GM18505 (cell line): Measurements from ENCODE around the gene PRDM15.

Source experiments
- ATAC-seq: cut with Tn5 transposase; IDR thresholded peaks from one replicate; pipeline ENCODE4 v1.9.1; 2021; ENCODE audit not compliant: unreplicated experiment
- POLR2A ChIP-seq: IDR thresholded peaks from 4 replicates; pipeline ENCODE4 v1.6.1; 2011; ENCODE audit warnings: borderline replicate concordance; ENCODE audit not compliant: insufficient read depth, insufficient read length; ENCODE audit errors: extremely low read depth

Gene PRDM15

GRCh38 chr21:41854426-41854995, 24.6 kb downstream of the PRDM15 start:
- no peak for ATAC-seq
- TF ChIP-seq POLR2A, result no peak

DNA sequence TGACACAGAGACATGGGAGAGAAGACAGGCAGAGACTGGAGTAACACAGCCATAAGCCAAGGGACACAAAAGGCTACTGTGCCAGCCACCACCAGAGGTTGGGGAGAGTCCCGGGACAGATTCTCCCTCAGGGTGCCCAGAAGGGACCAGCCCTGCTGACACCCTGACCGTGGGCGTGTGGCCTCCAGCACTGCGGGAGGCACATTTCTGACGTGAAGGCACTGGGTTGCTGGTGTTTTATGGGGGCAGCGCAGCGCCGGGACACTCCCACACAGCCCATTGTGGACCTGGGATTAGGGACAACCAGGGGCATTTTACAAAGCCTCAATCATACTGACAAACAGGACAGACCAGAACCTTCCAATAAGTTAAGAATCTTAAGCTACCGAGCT, 26.2 kb downstream of the PRDM15 start:
- TF ChIP-seq POLR2A, result no peak

GRCh38 chr21:41852151-41852928, 26.8 kb downstream of the PRDM15 start:
- no peak for ATAC-seq
- no peak for TF ChIP-seq POLR2A

More for the DNA sequence above, 26.2 kb downstream of the PRDM15 start:
- ATAC-seq, result no peak

DNA sequence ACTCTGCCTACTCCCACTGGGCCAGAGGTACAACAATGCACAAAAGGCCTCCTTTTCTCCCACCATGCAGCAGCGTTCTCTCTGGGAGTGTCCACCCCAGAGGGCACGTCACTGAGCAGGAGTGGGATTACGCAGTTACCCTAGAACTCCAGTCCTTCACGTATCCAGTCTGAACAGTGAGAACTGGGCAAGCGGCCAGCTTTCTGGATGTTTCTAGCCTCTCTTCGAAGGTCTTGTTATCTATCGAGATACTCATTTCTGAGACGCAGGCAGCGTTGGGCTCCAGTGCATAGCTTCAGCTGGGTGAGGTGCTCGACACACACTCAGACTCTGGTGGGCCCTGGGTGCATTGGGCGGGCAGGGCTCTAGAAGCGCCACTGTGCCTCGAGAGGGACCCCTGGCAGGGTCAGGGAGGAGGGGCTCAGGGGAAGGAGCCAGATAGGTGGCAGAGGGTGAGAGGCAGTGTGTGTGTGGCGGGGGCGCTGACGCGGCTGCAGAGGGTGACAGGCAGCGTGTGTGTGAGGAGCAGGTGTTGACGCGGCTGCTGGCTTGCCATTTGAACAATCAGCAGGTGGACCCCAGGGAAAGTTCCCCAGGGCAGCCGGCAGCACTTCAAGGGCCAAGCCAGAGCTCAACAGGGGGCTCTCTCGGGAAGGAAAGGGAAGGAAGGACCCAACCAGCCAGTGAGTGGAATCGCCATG, 27.9 kb downstream of the PRDM15 start:
- ATAC-seq, result no peak
- TF ChIP-seq POLR2A, result no peak

GRCh38 chr21:41850085-41850484, 29.1 kb downstream of the PRDM15 start:
- ATAC-seq, result no peak
- TF ChIP-seq POLR2A, result no peak

DNA sequence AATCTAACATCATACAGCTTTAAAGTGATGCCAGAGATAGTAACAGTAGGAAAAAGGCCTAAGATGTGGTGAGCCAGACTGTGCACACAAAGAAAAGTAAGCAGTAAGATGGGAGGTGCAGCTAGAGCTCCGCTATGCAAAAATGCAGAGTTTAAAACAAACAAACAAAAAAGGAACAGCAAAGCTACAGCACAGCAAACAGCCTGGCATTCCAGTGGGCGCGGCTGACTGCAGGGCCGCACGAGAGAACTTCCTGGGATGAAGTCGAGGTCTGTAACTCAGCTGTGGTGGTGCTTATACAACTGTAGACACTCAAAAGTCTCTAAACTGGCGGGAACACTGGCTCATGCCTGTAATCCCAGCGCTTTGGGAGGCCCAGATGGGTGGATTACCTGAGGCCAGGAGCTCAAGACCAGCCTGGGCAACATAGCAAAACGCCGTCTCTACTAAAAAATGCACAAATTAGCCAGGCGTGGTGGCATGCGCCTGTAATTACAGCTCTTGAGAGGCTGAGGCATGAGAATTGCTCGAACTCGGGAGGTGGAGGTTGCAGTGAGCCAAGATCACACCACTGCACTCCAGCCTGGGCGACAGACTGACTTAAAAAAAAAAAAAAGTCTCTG, 30.1 kb downstream of the PRDM15 start:
- no peak for TF ChIP-seq POLR2A
- ATAC-seq, result no peak

DNA sequence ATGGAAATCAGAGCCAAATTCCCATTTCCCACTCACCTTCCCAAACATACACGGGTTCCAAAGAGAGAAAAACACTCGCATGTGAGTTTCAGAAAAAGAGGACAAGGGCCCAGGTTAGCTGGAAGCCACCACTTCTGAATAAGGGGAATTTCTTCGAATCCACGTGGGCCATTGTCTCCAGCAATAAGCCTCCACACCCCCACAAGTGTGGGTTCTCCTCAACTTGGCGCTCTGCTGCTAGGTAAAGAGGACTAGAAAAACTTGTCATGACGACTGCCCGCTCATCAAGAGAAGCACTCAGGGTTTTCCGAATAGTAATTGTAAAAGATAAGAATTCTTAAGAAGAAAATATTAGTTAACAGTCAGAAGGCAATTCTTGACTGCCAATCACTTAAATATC, 30.6 kb downstream of the PRDM15 start:
- no peak for TF ChIP-seq POLR2A
- no peak for ATAC-seq

DNA sequence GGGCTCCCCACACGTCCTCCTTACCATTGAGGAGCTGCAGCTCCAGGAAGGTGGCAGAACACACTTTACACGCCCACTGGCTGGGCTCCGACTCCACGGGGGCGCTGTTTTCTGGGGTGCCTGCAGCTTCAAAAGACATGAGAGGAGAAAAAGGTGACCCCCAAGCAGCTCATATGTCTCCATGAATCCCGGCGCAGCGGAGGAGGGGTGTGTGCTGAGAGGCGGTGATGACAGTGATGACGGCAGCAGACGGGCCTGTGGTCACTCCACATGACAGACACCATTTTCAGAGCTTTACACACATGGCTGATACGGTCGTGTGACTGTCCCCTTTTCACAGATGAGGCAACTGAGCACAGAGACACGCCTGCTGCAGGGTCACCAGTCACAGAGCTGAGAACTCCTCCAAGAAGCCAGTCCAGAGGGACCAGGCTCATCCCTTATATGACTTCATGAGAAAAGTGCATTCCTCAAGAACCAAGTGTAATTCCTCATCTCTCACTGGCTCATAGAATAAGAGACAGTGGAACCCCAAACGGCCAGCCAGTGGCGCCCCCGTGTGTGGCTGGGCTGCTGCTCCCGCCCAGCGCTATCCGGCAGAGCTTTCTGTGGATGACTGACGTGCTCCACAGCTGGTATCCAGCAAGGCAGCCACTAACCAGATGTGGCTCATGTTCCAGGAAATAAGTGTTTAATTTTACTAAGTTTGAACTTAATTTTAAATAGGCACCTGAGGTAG, 31.9 kb downstream of the PRDM15 start:
- no peak for TF ChIP-seq POLR2A

GRCh38 chr21:41846536-41846935, 32.6 kb downstream of the PRDM15 start:
- no peak for ATAC-seq

More for the DNA sequence above, 31.9 kb downstream of the PRDM15 start:
- no peak for ATAC-seq

GRCh38 chr21:41846033-41846317, 33.2 kb downstream of the PRDM15 start:
- ATAC-seq, result no peak
- no peak for TF ChIP-seq POLR2A

More at GRCh38 chr21:41846536-41846935, 32.6 kb downstream of the PRDM15 start:
- TF ChIP-seq POLR2A, result no peak

DNA sequence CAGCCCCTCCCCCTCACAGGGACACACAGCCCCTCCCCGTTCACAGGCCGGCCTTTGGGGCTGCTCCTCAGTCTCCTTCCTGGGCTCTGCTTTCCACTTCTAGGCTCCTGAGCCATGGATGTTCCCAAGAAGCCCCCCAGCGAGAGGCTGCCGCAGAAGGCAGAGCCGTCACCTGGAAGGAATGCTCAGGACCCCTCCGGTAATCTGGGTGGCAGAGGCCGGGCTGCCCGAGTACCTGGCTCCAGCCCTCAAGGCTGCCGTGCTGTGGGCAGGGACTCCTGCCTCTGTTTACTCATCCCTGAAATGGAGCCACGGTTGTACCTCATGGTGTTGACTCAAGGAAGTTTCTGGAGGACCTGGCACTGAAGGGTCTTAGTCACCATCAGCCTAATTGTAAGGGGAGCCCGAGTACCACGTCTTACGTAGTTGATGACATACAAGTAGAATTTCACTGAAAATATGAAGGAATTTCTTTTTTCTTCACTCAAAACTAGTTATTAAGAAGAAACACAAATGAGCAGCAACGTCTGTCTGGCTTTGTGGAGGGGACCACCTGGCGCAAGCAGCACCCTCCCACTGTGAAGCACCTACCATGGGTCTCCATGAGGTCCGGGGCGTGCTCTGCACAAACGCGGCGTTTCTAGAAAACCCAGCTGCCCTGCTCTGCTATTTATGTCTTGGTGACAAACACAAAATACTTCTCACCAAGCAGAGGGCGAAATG, 33.7 kb downstream of the PRDM15 start:
- TF ChIP-seq POLR2A, result no peak
- no peak for ATAC-seq

DNA sequence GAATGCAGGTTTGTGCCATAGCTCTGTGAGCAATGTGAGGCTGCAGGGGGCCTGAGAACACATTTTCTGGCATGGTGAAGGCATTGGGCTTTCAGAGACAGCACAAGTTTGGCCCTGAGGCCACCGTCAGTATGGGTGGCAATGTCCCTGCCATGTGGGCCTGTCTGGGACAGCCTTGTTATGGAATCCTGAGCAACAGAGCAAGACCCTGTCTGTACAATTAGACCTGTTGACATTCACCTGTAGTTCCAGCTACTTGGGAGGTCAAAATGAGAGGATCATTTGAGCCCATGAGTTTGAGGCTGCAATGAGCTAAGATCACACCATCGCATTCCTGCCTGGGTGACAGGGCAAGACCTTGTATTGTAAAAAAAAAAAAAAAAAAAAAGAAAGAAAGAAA, 35.6 kb downstream of the PRDM15 start:
- no peak for ATAC-seq
- no peak for TF ChIP-seq POLR2A
